Measurements from ENCODE around the gene HS6ST2. TPM values are rescaled to one million over a fixed set of nuclear protein-coding genes. Genes with fewer than 3 reads are reported as not detected.

The HS6ST2 gene
- total and polyA plus RNA-seq, 11 donors: 0.05 to 0.54 (median 0.17) TPM; not detected in 3

DNA sequence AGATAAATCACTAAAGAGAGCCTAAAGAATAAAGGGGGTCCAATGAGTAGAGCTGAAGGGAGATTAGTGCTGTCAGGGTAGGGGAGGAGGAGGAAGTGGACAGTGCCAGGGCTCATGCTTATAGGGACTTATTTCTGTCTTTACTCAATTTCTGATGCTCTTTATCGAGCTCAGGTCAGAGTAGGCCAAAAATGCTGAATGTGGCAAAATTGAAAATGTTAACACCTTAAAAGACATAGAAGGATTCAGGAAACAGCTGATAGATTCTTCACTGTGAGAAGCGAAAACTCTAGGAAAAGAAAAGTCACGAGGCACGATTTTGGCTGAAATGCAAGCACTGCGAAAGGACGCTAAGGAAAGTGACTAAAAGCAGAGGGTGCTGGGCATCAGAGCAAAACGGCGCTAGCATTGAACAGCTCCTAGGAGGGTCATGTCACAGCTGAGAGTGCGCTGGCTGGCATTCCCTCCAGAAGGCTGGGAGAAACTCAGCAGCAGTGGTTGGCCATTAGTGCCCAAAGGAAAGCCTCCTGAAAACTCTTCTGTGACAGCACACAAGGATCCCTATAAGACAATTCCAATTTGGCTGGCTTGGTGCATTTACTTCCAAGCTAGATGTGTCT lies 150.9 kb downstream of the HS6ST2 start:
- peaks cover 0 to 3% (median 0%) of the 10 kb centered on the region in 9 donors for H3K27me3 ChIP-seq
- H3K4me1 ChIP-seq: no peaks in the 10 kb centered on the region
- WGBS, 4 donors: 71 to 88% (median 82%) methylated on average over 9 of the region's 9 CpGs
- H3K27ac ChIP-seq: no peak overlapping the region
- DNase-seq (no peak), ATAC-seq (no peak)
- no peak overlapping the region for H3K4me3 ChIP-seq
- intact Hi-C loops (cut with DNase I): no loop called here
- no peaks in the 10 kb centered on the region for H3K36me3 ChIP-seq
- H3K9me3 ChIP-seq: no peaks in the 10 kb centered on the region
- TF ChIP-seq, protein P1, sequence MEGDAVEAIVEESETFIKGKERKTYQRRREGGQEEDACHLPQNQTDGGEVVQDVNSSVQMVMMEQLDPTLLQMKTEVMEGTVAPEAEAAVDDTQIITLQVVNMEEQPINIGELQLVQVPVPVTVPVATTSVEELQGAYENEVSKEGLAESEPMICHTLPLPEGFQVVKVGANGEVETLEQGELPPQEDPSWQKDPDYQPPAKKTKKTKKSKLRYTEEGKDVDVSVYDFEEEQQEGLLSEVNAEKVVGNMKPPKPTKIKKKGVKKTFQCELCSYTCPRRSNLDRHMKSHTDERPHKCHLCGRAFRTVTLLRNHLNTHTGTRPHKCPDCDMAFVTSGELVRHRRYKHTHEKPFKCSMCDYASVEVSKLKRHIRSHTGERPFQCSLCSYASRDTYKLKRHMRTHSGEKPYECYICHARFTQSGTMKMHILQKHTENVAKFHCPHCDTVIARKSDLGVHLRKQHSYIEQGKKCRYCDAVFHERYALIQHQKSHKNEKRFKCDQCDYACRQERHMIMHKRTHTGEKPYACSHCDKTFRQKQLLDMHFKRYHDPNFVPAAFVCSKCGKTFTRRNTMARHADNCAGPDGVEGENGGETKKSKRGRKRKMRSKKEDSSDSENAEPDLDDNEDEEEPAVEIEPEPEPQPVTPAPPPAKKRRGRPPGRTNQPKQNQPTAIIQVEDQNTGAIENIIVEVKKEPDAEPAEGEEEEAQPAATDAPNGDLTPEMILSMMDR (IDR thresholded peaks at IDR 0.05): no peak
- no peak for TF ChIP-seq POLR2A (IDR thresholded peaks at IDR 0.05)

DNA sequence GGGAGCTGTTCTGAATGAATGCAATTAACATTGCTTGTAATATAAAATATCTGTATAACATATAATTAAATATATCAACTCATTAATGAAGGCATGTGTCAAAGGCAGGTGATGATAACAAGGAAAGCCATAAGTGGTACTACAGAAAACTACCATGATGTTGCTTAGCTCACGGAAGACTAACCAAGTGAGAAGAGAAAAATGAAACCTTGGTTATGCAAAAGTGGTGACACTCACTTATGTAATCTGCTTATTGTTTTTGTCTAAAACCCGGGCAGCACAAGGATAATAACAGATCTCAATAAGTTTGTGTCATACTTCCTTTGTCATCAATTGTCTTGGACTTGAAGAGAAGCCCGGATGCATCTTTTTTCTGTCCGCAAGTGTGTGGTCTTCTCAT lies 156.4 kb downstream of the HS6ST2 start:
- no peaks in the 10 kb centered on the region for H3K4me1 ChIP-seq
- 53 to 75% (median 70%) methylated on average over 4 of the region's 4 CpGs for WGBS, 4 donors

DNA sequence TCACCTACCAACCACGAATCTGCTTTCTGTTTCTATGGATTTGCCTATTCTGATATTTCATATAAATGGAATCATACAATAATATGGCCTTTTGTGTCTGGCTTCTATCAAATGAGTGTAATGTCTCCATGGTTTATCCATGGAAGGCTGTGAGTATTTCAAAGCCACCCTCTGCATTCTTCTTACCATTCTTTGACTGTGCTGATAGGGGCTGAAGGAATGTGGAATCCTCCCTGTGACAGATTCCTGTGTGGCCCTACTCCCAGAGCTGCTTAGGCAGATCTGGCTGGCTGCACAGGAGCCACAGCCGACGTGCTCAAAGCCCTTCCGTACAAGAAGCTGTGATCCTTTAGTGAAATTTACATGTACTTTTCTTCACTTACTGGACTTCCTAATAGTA lies 163.2 kb downstream of the HS6ST2 start:
- Histone ChIP-seq H3K4me3 (no peak overlapping the region), H3K27ac (no peak overlapping the region), H3K4me1 (no peaks in the 10 kb centered on the region), H3K36me3 (no peaks in the 10 kb centered on the region), H3K9me3 (no peaks in the 10 kb centered on the region), H3K27me3 (peaks cover 0 to 29% (median 0%) of the 10 kb centered on the region in 9 donors)
- TF ChIP-seq POLR2A (IDR thresholded peaks at IDR 0.05): no peak
- TF ChIP-seq, protein P1 (IDR thresholded peaks at IDR 0.05): no peak
- no peak for ATAC-seq
- DNase-seq: no peak
- WGBS, 4 donors: 43 to 64% (median 54%) methylated on average over 4 of the region's 4 CpGs
- intact Hi-C loops (cut with DNase I): no loop called here

More for the DNA sequence above, 156.4 kb downstream of the HS6ST2 start:
- Histone ChIP-seq H3K36me3 (no peaks in the 10 kb centered on the region), H3K9me3 (no peaks in the 10 kb centered on the region), H3K27me3 (peaks cover 0 to 20% (median 0%) of the 10 kb centered on the region in 9 donors), H3K4me3 (no peak overlapping the region), H3K27ac (no peak overlapping the region)
- DNase-seq: no peak
- TF ChIP-seq, protein P1 (IDR thresholded peaks at IDR 0.05): no peak
- no peak for TF ChIP-seq POLR2A (IDR thresholded peaks at IDR 0.05)
- intact Hi-C loops (cut with DNase I): no loop called here
- ATAC-seq: no peak

DNA sequence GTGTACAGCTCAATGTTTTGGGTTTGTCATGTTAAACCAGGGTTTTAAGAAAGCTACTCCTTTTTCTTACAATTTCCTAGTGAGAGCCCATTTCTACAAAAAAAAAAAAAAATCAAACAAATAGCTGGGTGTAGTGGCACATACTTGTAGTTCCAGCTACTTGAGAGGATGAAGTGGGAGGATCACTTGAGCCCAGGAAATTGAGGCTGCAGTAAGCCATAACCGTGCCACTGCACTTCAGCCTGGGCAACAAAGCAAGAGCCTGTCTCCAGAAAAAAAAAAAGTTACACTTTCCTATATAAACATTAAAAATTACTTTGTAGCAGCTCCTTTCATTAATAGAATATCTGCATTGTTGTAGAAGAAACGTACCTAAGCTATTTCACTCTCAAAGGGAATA lies 166.7 kb downstream of the HS6ST2 start:
- no peaks in the 10 kb centered on the region for H3K4me1 ChIP-seq
- TF ChIP-seq, protein P1 (IDR thresholded peaks at IDR 0.05): no peak
- no peak for TF ChIP-seq POLR2A (IDR thresholded peaks at IDR 0.05)
- DNase-seq (no peak), ATAC-seq (no peak)
- no peak overlapping the region for H3K4me3 ChIP-seq
- peaks cover 0 to 18% (median 0%) of the 10 kb centered on the region in 9 donors for H3K27me3 ChIP-seq
- H3K9me3 ChIP-seq: no peaks in the 10 kb centered on the region
- 51 to 76% (median 65%) methylated on average over 2 of the region's 2 CpGs for WGBS, 4 donors
- no peak overlapping the region for H3K27ac ChIP-seq
- intact Hi-C loops (cut with DNase I): no loop called here
- no peaks in the 10 kb centered on the region for H3K36me3 ChIP-seq
